ENCODE results near the gene CD63. TPM values are rescaled to one million over a fixed set of nuclear protein-coding genes. Genes with fewer than 3 reads are reported as not detected.
"Not testable (repeated sequence)": the region's sequence is repeated elsewhere in the genome, so short reads cannot be mapped to it uniquely, and the experiment has no call there.

The CD63 gene
- total and polyA plus RNA-seq, 2 donors from 2014 or later = 1,130 to 1,381 TPM

DNA sequence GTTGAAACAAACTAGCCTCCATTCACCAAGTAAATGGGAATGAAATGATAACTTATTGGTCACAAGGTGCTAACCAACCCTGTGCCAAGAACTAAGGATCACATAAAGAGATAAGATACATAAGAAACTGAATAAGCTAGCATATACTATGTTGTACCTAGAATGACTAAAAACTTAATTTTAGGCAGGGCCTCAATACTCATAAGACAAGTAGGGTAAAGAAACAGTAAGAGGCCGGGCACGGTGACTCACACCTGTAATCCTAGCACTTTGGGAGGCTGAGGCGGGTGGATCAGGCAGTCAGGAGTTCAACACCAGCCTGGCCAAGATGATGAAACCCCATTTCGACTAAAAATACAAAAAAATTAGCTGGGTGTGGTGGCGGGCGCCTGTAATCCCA, 31.9 kb upstream of the CD63 start:
- Histone ChIP-seq H3K4me1 (ENCODE audit: control insufficient read depth in 2 of 3, insufficient read depth in 2 of 3, low read depth in 1 of 3, low read length in 3 of 3) (peaks cover 0 to 2% (median 0%) of the 10 kb centered on the region in 3 donors), H3K27me3 (ENCODE audit: control insufficient read depth, insufficient read depth, low read length) (no peaks in the 10 kb centered on the region), H3K9me3 (ENCODE audit: control insufficient read depth in 2 of 3, insufficient read depth in 1 of 3, low read length in 3 of 3) (no peaks in the 10 kb centered on the region), H3K36me3 (ENCODE audit: control insufficient read depth in 2 of 3, insufficient read depth in 3 of 3, low read length in 3 of 3) (peaks cover 5 to 17% (median 12%) of the 10 kb centered on the region in 3 donors), H3K27ac (ENCODE audit: low read depth in 2 of 2, low read length in 2 of 2) (no peak overlapping the region), H3K4me3 (ENCODE audit: low read length in 3 of 3) (no peak overlapping the region), H3K9ac (ENCODE audit: low read length in 3 of 3) (no peak overlapping the region)
- TF ChIP-seq, protein P1, sequence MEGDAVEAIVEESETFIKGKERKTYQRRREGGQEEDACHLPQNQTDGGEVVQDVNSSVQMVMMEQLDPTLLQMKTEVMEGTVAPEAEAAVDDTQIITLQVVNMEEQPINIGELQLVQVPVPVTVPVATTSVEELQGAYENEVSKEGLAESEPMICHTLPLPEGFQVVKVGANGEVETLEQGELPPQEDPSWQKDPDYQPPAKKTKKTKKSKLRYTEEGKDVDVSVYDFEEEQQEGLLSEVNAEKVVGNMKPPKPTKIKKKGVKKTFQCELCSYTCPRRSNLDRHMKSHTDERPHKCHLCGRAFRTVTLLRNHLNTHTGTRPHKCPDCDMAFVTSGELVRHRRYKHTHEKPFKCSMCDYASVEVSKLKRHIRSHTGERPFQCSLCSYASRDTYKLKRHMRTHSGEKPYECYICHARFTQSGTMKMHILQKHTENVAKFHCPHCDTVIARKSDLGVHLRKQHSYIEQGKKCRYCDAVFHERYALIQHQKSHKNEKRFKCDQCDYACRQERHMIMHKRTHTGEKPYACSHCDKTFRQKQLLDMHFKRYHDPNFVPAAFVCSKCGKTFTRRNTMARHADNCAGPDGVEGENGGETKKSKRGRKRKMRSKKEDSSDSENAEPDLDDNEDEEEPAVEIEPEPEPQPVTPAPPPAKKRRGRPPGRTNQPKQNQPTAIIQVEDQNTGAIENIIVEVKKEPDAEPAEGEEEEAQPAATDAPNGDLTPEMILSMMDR (IDR thresholded peaks at IDR 0.05; ENCODE audit: borderline replicate concordance, extremely low read depth, insufficient read depth) = no peak
- no peak for FAIRE-seq
- DNase-seq = no peak
- intact Hi-C loops (cut with DNase I) = no loop called here

DNA sequence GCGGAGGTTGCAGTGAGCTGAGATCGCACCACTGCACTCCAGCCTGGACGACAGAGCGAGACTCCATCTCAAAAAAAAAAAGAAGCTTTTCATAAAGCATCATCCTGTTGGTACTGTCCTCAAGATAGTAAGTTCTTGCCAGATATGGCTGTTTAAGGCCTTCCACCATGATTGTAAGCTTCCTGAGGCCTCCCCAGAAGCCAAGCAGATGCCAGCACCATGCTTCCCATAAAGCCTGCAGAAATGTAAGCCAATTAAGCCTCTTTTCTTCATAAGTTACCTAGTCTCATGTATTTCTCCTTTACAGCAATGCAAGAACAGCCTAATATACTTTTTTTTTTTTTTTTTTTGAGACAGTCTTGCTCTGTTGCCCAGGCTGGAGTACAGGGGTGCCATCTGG, 29.8 kb upstream of the CD63 start:
- intact Hi-C loops (cut with DNase I); DNase-seq; H3K4me3 ChIP-seq (ENCODE audit: low read length in 3 of 3); H3K9ac ChIP-seq (ENCODE audit: low read length in 3 of 3); H3K27me3 ChIP-seq (ENCODE audit: control insufficient read depth, insufficient read depth, low read length); H3K9me3 ChIP-seq (ENCODE audit: control insufficient read depth in 2 of 3, insufficient read depth in 1 of 3, low read length in 3 of 3); H3K4me1 ChIP-seq (ENCODE audit: control insufficient read depth in 2 of 3, insufficient read depth in 2 of 3, low read depth in 1 of 3, low read length in 3 of 3); H3K27ac ChIP-seq (ENCODE audit: low read depth in 2 of 2, low read length in 2 of 2); FAIRE-seq: not testable (repeated sequence)
- H3K36me3 ChIP-seq (ENCODE audit: control insufficient read depth in 2 of 3, insufficient read depth in 3 of 3, low read length in 3 of 3) = peaks cover 9 to 17% (median 12%) of the 10 kb centered on the region in 3 donors

DNA sequence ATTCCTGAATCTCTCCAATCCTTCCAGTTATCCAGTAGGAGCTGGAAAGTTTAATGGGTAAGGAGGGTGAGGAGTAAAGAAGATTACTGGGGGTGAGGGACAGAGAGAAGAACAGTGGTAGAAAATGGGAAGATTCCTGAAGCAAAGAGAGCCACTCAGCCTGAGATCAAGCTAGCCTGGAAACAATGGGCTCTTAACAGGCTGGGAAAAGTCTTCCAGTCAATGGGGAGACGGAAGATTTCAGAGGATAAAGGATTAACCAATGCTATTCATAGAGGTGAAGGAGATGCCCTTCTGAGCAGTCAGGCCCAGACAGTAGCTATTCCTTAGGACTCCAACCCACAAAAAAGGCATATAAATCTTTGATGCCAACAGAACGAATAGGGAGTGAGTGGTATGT, 28.9 kb upstream of the CD63 start:
- Histone ChIP-seq H3K27me3 (ENCODE audit: control insufficient read depth, insufficient read depth, low read length) (no peaks in the 10 kb centered on the region), H3K9me3 (ENCODE audit: control insufficient read depth in 2 of 3, insufficient read depth in 1 of 3, low read length in 3 of 3) (no peaks in the 10 kb centered on the region), H3K4me3 (ENCODE audit: low read length in 3 of 3) (no peak overlapping the region), H3K36me3 (ENCODE audit: control insufficient read depth in 2 of 3, insufficient read depth in 3 of 3, low read length in 3 of 3) (peaks cover 11 to 19% (median 12%) of the 10 kb centered on the region in 3 donors), H3K9ac (ENCODE audit: low read length in 3 of 3) (no peak overlapping the region), H3K27ac (ENCODE audit: low read depth in 2 of 2, low read length in 2 of 2) (no peak overlapping the region), H3K4me1 (ENCODE audit: control insufficient read depth in 2 of 3, insufficient read depth in 2 of 3, low read depth in 1 of 3, low read length in 3 of 3) (peaks cover 0 to 2% (median 0%) of the 10 kb centered on the region in 3 donors)
- FAIRE-seq (no peak), DNase-seq (no peak)
- TF ChIP-seq, protein P1 (IDR thresholded peaks at IDR 0.05; ENCODE audit: borderline replicate concordance, extremely low read depth, insufficient read depth) = no peak
- intact Hi-C loops (cut with DNase I) = no loop called here

DNA sequence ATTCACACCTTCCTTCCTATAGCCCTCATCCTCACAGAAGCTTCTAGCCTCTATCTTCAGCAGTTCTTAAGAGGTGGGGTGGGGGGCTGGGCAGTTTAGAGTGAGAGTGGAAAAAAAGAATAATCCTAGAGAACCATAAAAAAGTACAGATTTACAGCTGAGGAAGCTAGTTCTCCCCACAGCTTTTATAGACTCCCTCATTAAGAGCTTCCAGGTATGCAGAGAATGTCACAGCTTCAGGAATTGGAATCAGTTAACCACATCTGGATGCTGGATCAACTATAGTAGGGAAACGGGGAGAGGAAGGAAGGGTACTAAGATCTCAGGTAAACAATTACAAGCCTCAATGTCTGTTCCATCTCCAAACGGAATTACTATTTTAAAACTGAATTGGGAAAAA, 26.4 kb upstream of the CD63 start:
- no peaks in the 10 kb centered on the region for H3K27me3 ChIP-seq (ENCODE audit: control insufficient read depth, insufficient read depth, low read length)
- no peak overlapping the region for H3K27ac ChIP-seq (ENCODE audit: low read depth in 2 of 2, low read length in 2 of 2)
- intact Hi-C loops (cut with DNase I) = no loop called here
- H3K36me3 ChIP-seq (ENCODE audit: control insufficient read depth in 2 of 3, insufficient read depth in 3 of 3, low read length in 3 of 3) = peaks cover 12 to 27% (median 22%) of the 10 kb centered on the region in 3 donors
- H3K9me3 ChIP-seq (ENCODE audit: control insufficient read depth in 2 of 3, insufficient read depth in 1 of 3, low read length in 3 of 3) = no peaks in the 10 kb centered on the region
- DNase-seq (peak in 1 of 5 donors; percentile 42), FAIRE-seq (no peak)
- peaks cover 0 to 2% (median 0%) of the 10 kb centered on the region in 3 donors for H3K4me1 ChIP-seq (ENCODE audit: control insufficient read depth in 2 of 3, insufficient read depth in 2 of 3, low read depth in 1 of 3, low read length in 3 of 3)
- H3K9ac ChIP-seq (ENCODE audit: low read length in 3 of 3) = no peak overlapping the region
- TF ChIP-seq, protein P1 (IDR thresholded peaks at IDR 0.05; ENCODE audit: borderline replicate concordance, extremely low read depth, insufficient read depth) = no peak
- no peak overlapping the region for H3K4me3 ChIP-seq (ENCODE audit: low read length in 3 of 3)

Measured in kidney (tissue), 14 donors.